Lower lobe of right lung (tissue), 2 donors: ENCODE data around the gene RCN1. TPM values are rescaled to one million over a fixed set of nuclear protein-coding genes. Genes with fewer than 3 reads are reported as not detected.

Experiments
- ATAC-seq, 2 donors: fragments of 200-7000 bp; cut with Tn5 transposase; one replicate each; pipeline ENCODE4 v1.9.1; 2020 to 2022; ENCODE audit warnings: mild to moderate bottlenecking in 2 of 2, moderate library complexity in 2 of 2
- DNase-seq: peaks from one replicate; pipeline ENCODE4 v3.0.0-alpha.2; 2020
- H3K27ac ChIP-seq: fragments of 200-600 bp; one replicate; pipeline ENCODE4 v1.8.0; 2022
- H3K27me3 ChIP-seq: fragments of 200-600 bp; one replicate; pipeline ENCODE4 v1.8.0; 2022; ENCODE audit warnings: low read depth
- H3K36me3 ChIP-seq: fragments of 200-600 bp; one replicate; pipeline ENCODE4 v1.8.0; 2022; ENCODE audit warnings: mild to moderate bottlenecking
- H3K4me1 ChIP-seq: fragments of 200-600 bp; one replicate; pipeline ENCODE4 v1.8.0; 2022
- H3K4me3 ChIP-seq: fragments of 200-600 bp; one replicate; pipeline ENCODE4 v1.8.0; 2022; ENCODE audit warnings: mild to moderate bottlenecking
- H3K9me3 ChIP-seq: fragments of 200-600 bp; one replicate; pipeline ENCODE4 v1.8.0; 2022
- intact Hi-C: fragments of 100-400 bp; cut with DNase I; formaldehyde crosslinking; loops from one replicate; pipeline ENCODE4 v1.11.0; 2022
- total RNA-seq: library from RNA; stranded (reverse); fragmentation: NEBNext Ultra II Directional; extraction: Animal tissue kit (Norgen Biotek cat#: 25700); gene quantifications from one replicate; pipeline ENCODE4 v1.2.1, GENCODE V29; 2021
- TF ChIP-seq, protein P1 (sequence below): fragments of 200-600 bp; IDR thresholded peaks from one replicate; pipeline ENCODE4 v1.8.0; 2022; ENCODE audit warnings: antibody characterized with exemption, mild to moderate bottlenecking
- donor health status: DM: no; HTN: yes; CAD: no; lungs with severe emphysema.

Gene RCN1
- total RNA-seq, 1 donor from 2014 or later, result 72.6 TPM

- no peak overlapping the region for H3K27ac ChIP-seq
- H3K9me3 ChIP-seq, result peaks cover 3% of the 10 kb centered on the region
- no peaks in the 10 kb centered on the region for H3K4me1 ChIP-seq
- ATAC-seq (no peak), DNase-seq (no peak)
- H3K36me3 ChIP-seq, result no peaks in the 10 kb centered on the region
- intact Hi-C loops, result no loop called here
- H3K4me3 ChIP-seq, result no peak overlapping the region
- TF ChIP-seq, protein P1, sequence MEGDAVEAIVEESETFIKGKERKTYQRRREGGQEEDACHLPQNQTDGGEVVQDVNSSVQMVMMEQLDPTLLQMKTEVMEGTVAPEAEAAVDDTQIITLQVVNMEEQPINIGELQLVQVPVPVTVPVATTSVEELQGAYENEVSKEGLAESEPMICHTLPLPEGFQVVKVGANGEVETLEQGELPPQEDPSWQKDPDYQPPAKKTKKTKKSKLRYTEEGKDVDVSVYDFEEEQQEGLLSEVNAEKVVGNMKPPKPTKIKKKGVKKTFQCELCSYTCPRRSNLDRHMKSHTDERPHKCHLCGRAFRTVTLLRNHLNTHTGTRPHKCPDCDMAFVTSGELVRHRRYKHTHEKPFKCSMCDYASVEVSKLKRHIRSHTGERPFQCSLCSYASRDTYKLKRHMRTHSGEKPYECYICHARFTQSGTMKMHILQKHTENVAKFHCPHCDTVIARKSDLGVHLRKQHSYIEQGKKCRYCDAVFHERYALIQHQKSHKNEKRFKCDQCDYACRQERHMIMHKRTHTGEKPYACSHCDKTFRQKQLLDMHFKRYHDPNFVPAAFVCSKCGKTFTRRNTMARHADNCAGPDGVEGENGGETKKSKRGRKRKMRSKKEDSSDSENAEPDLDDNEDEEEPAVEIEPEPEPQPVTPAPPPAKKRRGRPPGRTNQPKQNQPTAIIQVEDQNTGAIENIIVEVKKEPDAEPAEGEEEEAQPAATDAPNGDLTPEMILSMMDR, result no peak
- no peaks in the 10 kb centered on the region for H3K27me3 ChIP-seq
Measured at GRCh38 chr11:32080361-32080980, 10.4 kb upstream of the RCN1 start.

- TF ChIP-seq, protein P1, result no peak
- intact Hi-C loops, result no loop called here
- H3K27me3 ChIP-seq, result no peaks in the 10 kb centered on the region
Measured at GRCh38 chr11:32081129-32081641, 9.7 kb upstream of the RCN1 start.

DNA sequence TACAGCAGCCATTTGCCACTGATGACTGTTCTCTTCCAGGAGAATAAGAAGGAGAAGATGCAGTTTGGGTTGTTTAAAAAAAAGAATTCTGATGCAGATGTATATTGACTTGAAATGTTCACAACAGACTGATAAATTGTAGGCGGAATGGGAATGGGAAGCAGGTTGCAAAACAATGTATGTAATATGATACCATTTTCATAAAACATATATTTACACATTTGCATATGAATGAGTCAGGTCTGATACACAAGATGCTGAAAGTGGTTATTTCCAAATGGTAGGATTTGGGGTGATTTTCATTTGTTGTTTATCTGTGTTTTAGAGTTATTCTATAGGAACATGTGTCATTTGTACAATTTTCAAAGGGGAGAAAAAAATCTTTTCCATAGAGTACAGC is 9.0 kb upstream of the RCN1 start:
- Histone ChIP-seq H3K9me3 (no peaks in the 10 kb centered on the region), H3K36me3 (no peaks in the 10 kb centered on the region), H3K27me3 (no peaks in the 10 kb centered on the region), H3K4me1 (no peaks in the 10 kb centered on the region), H3K4me3 (no peak overlapping the region), H3K27ac (no peak overlapping the region)
- intact Hi-C loops, result no loop called here
- no peak for DNase-seq
- TF ChIP-seq, protein P1, result no peak
- no peak for ATAC-seq

More at GRCh38 chr11:32081129-32081641, 9.7 kb upstream of the RCN1 start:
- Histone ChIP-seq H3K4me3 (no peak overlapping the region), H3K4me1 (no peaks in the 10 kb centered on the region), H3K36me3 (no peaks in the 10 kb centered on the region), H3K9me3 (peaks cover 1% of the 10 kb centered on the region), H3K27ac (no peak overlapping the region)
- ATAC-seq, result no peak
- DNase-seq, result no peak

DNA sequence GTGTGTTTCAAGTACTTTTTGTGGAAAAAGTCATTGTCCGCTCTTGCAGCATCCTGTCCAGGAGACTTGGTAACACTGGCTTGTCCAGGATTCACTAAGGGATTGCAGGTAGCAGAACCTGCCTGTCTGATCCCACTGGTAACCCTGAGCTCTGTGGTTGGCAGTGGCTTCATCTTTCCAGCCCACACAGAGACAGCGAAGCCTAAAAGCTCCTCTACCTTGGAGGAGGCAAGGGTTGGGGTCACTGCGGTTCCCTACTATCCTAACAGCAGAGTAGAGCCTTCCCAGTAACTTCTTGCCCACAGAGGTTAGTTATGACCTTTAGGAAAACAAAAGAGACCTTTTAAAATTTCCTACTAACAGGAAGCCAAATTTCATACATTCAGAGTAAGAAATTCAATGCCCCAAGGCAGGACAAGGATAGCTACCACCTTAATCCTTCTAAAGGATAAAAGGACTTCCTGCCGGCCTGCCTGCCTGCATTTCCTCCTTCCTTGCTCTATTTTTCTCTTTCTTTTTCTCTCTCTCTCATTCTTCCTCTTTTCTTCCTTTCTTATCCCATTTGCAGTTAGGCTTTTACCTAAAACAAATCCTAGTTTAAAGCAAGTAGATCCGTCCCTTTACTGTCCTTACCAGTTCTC is 8.4 kb upstream of the RCN1 start:
- no peaks in the 10 kb centered on the region for H3K36me3 ChIP-seq
- intact Hi-C loops, result no loop called here
- no peak for ATAC-seq

DNA sequence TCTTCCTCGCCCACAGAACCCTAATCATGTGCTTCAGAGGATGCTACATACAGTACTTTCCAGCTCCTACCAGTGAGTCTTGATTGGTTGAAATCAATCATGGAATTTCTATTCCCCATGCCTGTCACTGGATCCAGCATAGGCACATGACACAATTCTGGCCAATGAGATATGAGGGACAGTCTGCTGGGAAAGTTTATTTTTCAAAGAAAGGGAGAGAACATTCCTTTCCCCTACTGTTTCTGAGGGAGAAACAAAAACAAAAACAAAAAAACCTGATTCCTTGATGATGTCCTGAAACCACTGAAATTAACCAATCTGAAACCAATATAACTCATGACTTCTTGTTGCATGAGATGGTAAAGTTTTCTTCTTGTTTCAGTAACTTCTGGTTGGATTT is 3.3 kb upstream of the RCN1 start:
- ATAC-seq, result no peak
- H3K27ac ChIP-seq, result no peak overlapping the region

More for the DNA sequence above, 8.4 kb upstream of the RCN1 start:
- no peak overlapping the region for H3K4me3 ChIP-seq
- H3K4me1 ChIP-seq, result no peaks in the 10 kb centered on the region
- no peak for DNase-seq
- H3K9me3 ChIP-seq, result no peaks in the 10 kb centered on the region
- H3K27me3 ChIP-seq, result no peaks in the 10 kb centered on the region
- no peak overlapping the region for H3K27ac ChIP-seq
- TF ChIP-seq, protein P1, result no peak

More for the DNA sequence above, 3.3 kb upstream of the RCN1 start:
- Histone ChIP-seq H3K36me3 (no peaks in the 10 kb centered on the region), H3K27me3 (no peaks in the 10 kb centered on the region), H3K9me3 (no peaks in the 10 kb centered on the region), H3K4me1 (peaks cover 20% of the 10 kb centered on the region), H3K4me3 (no peak overlapping the region)
- TF ChIP-seq, protein P1, result no peak
- intact Hi-C loops, result no loop called here
- no peak for DNase-seq
